ENCODE data around the gene FKBP2.

FKBP2 gene

DNA sequence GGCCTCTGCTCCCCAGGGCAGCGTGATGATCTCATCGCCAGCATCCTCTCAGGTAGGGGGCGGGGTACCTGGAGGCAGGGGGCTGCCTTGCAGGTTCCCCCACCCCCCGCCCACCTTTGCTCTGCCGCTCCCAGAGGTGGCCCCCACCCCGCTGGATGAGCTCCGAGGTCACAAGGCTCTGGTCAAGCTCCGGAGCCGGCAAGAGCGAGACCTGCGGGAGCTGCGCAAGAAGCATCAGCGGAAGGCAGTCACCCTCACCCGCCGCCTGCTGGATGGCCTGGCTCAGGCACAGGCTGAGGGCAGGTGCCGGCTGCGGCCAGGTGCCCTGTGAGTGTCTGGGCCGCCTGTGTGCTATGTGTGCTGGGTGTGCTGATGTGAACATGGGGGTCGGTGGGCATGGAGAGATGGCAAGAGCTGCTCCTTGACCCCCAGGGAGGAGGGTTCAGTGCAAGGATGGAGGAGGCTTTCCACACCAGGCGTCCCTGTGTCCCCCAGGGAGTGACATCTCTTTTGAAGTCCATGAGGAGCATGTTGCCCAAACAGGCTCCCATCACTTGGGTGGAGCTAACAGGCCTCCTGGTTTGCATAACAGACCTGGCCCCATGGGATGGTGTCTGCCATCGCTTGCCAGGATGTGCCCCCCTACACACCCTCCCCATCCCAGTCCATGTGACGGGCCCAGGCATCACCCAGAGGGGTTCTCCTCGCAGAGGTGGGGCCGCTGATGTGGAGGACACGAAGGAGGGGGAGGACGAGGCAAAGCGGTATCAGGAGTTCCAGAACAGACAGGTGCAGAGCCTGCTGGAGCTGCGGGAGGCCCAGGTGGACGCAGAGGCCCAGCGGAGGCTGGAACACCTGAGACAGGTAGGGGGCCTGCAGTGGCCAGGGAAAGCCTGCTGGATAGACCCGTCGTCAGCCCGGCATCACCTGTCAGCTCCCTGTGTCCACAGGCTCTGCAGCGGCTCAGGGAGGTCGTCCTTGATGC, 24.6 kb downstream of the FKBP2 start:
- no peak for DNase-seq

DNA sequence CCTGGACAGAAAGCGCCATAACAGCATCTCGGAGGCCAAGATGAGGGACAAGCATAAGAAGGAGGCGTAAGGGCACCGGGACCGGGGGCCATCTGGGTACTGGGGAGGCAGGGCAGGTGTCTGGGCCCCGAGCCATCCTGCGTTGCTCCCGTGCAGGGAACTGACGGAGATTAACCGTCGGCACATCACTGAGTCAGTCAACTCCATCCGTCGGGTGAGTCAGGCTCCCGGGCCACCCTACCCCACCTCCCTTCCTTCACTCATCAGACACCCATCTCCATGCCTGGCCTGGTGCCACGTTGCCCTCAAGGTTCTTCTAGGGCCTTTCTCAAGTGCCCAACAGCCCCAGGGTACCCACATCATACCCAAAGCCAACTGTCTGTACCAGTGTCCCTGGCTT, 25.4 kb downstream of the FKBP2 start:
- no peak for DNase-seq

DNA sequence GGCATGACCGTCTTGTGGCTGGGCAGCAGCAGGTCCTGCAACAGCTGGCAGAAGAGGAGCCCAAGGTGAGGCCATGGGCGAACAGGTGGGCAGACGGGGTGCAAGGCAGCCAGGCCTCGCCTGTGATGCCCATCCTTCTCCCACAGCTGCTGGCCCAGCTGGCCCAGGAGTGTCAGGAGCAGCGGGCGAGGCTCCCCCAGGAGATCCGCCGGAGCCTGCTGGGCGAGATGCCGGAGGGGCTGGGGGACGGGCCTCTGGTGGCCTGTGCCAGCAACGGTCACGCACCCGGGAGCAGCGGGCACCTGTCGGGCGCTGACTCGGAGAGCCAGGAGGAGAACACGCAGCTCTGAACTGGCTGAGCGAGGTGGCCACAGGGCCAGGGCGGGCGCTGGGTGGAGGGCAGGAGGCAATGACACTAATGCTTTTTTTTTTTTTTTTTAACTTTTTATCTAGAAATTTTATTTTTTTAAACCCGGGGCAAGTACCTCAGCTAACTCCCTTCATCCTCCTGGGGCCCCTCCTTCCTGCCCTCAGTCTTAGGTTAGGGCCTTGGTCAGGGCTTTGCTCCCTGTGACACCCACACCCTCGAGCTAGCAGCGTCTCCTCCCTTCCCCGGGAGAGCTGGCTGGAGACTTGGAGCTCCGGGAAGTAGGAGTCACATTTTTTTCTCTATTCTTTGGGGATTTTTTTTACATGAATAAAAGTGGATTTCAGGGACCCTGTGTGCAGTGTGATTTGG, 26.5 kb downstream of the FKBP2 start:
- no peak for DNase-seq

DNA sequence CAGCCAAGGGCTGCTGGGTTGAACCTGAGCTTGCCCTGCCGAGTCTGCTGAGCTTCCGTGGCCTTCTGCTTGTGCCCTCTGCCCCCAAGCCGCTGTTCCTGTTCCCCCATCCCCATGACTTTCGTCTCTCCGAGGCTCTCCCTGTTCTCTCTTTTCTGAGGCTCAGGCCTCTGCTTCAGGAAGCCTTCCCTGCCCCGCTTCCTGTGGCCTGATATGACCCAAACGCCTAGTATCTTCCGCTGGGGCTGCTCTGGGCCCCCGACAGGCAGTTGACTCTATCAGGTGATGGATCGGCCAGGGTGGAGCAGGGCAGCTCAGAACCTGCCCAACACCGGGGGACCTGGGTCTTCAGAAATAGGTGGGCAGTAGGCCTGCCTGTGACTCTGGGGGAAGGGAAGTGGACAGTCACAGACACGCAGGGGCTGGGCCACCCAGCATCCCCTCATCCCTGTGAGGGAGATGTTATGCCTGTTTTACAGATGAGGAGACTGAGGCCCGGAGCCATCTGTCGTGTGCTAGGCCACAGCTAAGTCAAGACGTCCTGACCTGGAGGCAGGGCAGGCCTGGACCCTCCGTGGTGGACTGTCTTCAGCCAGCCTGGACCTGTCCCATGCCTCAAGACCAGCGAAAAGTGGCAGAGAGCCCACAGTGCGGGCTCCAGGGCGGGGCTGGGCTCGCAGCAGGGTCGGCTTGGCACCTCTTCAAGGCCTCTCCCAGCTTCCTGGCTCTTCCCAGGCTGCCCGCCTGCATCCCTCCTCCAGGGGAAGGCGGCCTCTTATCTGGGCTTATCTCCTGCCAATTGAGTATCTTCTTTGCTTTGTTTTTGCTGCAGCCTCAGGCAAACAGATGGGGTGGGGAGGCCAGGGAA, 27.4 kb downstream of the FKBP2 start:
- no peak for DNase-seq

DNA sequence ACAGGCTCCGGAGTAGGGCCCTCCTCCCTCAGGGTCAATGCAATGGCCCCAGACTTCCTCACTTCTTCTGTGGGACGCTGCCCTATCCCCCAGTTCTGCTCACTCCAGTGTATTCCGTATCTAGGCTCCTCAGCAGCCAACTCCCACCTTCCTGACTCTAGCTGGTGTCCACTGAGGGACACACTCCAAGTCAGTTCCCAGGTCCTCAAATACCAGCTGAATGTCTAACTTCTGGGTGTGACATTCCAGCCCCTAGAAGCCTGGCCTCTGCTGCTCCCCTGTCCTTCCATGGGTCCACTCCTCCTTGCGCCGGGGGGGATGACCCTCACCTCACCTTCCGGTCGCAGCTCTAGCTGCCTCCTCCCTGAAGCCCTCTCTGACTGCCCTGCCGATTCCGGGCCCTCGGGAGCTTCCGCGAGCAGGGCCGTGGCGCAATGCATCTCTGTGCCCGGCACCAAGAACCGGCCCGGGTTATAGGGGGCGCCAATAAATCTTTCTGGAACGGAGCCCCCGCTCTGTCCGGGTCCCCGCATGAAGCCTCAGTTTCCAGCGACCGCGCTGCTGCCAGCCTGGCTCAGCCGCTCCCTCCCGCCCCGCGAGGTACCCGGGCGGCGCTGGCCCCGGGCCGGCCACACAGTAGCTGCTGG, 28.1 kb downstream of the FKBP2 start:
- no peak for DNase-seq

DNA sequence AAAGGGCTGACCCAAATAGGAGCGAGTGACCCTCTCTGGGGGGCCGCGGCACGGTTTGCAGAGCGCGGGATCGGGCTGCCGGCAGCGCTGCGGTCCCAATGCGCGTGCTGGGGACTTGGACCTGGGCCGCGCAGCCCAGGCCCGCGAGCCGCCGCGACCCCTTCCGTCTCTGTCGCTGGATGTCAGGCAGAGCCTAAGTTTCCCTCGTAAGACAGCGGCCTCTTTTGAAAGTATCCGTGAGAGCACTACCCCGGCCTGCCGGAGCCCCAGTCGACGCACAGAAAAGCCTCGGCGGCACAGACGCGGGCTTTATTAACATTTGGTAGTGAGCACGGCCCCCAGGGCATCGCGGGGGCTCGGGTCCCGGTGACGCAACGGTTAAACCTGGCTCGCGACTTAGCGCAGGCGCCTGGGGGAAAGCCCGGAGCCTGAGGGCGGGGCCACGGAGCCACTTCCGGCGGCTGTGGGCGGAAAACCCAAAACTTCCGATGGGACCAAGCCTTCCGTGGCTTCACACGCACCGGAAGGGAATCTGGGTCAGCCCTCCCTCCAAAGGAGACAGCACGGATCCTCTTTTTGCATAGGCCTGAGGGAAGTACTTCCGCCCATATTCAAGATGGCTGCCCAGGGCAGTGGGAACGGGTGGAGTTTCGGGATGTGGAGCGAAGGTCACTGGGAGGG, 28.8 kb downstream of the FKBP2 start:
- DNase-seq = peak; percentile 99

DNA sequence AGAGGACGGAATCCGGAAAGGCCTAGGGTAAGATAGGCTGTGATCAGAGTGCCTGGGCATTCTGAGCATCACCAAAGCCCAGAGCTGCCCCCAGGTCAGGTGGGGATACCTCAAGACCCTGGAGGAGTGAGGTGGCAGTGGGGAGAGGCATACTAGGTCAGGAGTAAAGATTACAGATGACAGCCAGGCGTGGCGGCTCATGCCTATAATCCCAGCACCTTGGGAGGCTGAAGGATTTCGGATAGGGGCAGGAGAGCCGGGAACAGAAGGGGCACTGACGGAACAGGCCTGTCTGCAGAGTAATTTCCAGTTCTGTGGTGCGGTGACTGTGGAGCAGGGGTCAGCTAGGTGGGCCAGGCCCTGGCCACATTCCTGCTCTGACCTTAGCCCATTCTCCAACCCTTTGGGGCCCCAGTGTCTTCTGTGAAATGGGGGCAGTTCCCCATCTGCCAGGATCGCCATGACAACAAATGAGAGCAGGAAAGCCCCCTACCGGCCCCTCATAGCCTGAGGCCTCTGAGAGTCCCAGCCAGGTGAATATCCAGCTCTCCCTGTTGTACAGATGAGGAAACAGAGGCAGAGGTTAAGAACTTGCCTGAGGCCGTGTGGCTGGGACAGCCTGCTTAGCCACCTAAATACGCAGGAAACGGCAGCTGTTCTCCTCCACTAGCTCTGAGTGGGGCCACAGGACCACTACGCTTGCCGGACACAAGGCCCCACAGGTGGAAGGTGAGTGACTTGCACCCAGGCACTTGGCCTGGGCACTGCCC, 34.3 kb downstream of the FKBP2 start:
- no peak for DNase-seq

DNA sequence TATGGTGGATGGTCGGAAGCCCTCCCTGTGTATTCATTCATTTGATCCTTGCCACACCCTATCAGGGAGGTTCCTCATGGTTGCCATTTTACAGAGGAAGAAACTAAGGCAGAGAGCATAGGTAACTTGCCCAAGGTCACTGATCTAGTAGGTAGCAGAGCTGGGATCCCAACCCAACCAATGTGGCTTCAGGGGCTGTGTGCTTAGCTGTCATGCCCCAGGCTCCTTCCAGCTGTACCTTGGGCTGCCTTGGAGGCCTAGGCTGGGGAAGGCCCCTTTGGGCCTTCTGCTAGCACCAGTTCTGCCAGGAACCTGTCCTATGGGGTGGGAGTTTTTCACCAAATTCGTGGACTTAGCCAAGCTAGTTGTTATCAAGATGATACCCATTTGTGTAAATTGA, 34.9 kb downstream of the FKBP2 start:
- no peak for DNase-seq

DNA sequence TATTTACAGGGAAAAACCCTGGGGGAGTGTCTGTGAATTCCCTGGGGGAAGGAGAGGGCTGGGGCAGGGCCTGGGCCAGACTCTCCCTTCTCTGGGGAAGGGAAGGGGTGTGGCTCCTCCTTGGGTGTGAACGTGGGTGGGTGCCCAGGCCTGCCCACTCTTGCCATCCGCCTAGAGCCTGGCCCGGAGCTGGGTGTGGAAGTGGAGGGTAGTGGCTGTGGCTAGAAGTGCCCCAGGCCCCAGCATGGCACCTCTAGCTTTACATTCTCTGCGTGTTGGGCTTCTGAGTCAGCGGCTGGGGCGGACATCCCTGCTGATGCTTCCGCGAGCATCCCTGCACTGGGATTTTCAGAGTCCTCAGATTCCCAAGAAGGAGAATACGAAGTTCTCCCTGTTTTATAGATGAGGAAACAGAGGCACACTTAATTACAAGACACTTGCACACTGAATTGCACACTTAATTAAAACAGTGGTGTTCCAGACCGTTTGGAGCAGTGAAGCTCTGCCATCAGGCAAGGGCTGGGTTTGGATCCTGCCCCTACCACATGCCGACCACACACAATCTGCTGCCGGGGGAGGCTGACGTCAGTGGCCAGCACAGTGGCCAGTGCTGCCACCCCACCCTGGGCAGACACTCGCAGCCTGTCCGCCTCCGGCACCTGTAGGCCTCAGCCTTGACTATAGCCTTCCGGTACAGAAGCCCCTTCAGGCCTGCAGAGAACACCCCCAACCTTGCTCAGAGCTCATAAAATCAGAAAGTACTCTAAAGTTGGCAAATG, 35.9 kb downstream of the FKBP2 start:
- no peak for DNase-seq

DNA sequence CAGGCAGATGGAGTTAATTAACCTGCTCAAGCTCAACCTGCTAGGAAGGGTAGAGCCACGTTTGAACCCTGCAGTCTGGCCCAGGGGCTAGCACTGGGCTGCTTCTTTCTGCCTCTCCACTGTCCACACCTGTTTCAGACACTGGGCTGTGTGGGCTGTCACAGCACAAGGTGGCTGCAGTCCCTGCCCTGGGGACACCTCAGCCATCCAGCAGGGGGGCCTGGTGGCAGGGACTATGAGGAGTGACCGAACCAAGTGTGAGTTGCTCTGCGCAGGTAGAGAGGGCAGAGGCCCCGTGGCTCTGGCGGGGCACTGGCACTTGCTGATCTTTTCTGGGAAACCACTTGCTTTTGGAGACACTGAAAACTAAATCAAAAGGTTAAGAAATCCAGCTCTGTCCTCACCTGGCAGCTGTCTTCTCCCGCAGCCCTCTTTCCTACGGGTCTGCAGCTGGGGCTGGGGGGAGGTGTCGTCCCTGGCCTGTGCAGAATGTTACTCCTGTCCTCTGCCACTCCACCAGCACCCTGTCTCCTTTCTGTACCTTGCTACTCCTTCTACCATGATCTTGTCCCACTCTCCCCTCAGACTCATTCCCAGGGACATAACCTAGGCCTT, 37.8 kb downstream of the FKBP2 start:
- DNase-seq = no peak

DNA sequence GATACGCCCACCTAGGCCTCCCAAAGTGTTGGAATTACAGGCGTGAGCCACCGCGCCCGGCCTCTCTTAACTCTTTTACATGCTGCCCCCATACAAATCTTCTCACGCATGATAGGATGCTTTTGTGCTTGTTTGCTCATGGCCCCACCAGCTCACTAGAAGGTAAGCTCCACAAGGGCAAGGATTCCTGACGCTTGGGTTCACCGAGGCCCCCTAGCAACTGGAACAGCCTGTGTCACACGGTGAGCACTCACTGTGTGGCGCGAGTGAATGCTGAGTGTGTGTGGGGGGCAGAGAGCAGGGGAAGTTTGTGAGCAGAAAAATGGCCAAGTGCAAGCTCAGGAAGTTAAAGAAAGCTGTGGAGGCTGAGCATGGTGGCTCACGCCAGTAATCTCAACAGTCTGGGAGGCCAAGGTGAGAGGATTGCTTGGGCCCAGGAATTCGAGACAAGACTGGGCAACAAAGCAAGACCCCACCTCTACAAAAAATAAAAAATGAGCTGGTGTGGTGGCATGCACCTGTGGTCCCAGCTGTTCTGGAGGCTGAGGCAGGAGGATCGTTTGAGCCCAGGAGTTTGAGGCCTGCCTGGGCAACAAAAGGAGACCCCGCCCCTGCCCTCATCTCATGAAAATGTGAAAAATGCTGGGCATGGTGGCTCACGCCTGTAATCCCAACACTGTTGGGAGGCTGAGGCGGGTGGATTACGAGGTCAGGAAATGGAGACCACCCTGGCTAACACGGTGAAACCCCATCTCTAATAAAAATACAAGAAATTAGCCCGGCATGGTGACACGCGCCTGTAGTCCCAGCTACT, 41.3 kb downstream of the FKBP2 start:
- no peak for DNase-seq

DNA sequence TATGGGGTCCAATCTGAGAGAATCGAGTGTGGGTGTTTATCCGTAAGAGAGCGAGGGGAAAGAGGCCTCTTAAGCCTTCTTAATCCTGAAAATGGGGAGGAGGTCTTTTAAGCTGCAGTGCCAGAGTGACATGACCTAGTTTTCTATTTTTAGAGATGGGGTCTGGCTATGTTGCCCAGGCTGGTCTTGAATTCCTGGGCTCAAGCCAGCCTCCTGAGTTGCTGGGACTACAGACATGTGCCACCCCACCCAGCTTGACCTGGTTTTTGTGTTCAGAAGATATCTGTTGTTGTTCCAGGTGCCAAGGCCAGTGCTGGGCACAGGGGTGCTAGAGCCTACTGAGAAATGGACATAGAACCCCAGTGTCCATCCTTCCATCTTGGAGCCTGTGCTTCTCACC, 42.2 kb downstream of the FKBP2 start:
- DNase-seq = no peak

DNA sequence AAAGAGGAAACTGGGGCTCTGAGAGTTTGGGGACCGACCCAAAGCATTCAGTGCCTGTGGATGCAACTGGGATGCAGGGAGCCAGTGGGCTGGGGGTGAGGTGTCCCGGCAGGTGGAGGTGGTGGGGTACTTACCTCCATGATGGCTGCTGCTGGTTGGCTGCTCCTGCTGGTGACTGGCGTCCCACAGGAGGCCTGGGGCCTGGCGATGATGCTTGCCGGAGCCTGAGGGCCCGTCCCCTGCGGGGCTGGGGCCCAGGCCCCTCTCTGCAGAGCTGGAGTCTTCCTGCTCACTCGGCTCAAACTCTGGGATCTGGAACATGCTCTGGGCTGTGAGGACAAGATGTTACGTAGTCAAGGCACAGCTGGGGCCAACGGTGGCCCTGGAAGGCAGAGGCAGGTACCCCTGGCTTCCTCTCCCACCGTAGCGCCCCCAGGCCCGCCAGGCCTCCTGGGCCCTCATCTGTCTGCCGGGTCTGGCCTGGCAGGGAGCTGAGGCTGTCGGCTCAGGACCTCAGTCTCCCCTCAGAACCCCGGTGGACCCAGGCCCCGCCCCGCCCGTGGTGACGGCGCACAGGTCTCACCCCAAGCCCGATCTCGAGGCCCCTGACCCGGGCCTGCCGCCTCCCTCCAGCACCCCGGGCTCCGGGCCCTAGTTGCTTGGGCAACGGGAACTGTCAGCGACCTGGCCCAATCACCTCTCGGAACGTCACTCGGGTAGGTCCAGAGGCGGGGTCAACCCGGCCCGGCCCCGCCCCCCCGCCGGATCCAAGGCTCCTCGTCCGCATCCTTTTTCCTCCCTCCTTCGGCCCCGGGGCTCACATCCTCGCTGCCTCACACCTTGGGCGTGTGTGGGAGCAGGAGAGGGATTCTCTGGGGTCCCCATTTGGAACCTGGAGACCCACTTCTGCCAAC, 43.4 kb downstream of the FKBP2 start, which contains the start of gene BAD:
Gene BAD, minus strand, starts transcription at position 618 of the 914 bp plus-strand sequence. Its CDS starts 297 bp downstream, at position 321.
- peak; percentile 97 for DNase-seq

DNA sequence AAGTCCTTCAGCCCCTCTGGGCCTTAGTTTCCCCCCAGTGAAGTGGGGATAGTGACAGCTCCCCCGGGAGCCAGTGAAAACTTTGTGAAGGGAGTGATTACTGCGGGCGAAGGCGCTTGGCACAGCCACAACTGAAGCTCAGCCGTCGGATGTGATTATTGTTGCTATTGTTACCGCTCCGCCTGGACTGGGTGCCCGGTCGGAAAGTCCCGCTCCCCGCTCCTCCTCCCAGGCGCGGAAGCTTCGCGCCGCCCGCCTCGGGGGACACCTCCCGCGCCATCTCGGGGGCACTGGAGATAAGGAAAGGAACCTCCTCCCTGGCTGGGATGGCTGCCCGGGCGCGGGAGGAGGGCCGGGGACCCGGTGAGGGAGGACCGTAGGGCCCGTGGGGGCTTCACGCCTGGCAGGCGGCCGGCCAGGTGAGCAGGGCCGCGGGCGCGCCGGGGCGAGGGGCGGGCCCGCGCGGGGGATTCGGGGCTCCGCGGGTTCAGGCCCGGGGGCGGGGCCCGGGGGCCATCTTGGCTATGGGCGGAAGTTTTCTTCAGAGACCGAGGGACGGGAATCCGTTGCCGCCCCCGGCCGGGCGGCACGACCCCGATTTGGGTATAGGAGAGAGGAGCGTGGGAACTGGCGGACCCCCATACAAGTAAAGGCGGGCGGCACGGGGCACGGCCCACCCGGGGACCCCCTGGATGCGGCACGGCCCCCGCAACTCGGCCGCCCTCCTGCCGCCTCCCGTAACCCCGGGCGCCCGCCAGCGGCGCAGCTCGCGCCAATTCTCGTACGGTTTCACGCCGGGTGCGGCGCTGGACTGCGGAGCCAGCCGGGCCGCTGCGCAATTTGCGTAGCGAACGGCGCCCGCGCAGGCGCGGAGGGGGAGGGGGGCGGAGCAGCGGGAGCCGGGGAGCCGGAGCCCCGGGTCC, 44.3 kb downstream of the FKBP2 start, which contains the start of gene GPR137:
Gene GPR137, plus strand, starts transcription at position 887 of the 923 bp plus-strand sequence. CDS start 677 bp downstream, outside the sequence.
- DNase-seq = peak; percentile 95

DNA sequence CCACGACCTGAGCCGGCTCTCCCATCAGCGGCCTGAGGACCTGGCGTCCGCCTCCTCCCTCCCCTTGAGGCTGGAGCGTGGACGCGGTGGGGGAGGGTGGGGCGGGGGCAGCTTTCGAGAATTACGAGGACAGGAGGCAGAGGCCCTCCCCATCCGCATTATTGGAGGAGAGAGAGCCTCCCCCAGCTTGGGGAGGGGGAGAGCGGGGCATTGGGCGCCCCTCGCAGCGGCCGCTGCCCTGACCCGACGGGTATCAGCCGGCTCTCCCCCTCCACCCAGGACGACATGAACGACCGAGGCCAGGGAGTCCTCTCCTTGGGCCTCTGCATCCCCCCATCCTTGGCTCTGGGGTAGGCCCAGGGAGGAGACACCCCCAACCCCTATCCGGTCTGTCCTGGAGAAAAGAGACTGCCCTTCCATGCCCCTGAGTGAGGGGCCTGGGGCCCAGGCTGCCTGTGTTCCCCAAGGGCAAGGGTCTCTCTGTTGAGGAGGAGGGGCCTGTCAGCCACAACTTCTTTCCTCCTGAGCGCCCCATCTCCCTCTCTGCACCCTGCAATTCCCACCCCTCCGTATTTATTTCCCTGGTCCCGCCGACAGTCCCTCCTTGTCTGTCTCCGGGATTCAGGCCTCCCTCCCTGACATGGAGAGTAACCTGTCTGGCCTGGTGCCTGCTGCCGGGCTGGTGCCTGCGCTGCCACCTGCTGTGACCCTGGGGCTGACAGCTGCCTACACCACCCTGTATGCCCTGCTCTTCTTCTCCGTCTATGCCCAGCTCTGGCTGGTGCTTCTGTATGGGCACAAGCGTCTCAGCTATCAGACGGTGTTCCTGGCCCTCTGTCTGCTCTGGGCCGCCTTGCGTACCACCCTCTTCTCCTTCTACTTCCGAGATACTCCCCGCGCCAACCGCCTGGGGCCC, 45.2 kb downstream of the FKBP2 start:
- DNase-seq = no peak

All from right forelimb (tissue), 1 donor.